ENCODE results near the gene CEMIP.

CEMIP gene, protein sequence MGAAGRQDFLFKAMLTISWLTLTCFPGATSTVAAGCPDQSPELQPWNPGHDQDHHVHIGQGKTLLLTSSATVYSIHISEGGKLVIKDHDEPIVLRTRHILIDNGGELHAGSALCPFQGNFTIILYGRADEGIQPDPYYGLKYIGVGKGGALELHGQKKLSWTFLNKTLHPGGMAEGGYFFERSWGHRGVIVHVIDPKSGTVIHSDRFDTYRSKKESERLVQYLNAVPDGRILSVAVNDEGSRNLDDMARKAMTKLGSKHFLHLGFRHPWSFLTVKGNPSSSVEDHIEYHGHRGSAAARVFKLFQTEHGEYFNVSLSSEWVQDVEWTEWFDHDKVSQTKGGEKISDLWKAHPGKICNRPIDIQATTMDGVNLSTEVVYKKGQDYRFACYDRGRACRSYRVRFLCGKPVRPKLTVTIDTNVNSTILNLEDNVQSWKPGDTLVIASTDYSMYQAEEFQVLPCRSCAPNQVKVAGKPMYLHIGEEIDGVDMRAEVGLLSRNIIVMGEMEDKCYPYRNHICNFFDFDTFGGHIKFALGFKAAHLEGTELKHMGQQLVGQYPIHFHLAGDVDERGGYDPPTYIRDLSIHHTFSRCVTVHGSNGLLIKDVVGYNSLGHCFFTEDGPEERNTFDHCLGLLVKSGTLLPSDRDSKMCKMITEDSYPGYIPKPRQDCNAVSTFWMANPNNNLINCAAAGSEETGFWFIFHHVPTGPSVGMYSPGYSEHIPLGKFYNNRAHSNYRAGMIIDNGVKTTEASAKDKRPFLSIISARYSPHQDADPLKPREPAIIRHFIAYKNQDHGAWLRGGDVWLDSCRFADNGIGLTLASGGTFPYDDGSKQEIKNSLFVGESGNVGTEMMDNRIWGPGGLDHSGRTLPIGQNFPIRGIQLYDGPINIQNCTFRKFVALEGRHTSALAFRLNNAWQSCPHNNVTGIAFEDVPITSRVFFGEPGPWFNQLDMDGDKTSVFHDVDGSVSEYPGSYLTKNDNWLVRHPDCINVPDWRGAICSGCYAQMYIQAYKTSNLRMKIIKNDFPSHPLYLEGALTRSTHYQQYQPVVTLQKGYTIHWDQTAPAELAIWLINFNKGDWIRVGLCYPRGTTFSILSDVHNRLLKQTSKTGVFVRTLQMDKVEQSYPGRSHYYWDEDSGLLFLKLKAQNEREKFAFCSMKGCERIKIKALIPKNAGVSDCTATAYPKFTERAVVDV (N-terminal part only)

DNA sequence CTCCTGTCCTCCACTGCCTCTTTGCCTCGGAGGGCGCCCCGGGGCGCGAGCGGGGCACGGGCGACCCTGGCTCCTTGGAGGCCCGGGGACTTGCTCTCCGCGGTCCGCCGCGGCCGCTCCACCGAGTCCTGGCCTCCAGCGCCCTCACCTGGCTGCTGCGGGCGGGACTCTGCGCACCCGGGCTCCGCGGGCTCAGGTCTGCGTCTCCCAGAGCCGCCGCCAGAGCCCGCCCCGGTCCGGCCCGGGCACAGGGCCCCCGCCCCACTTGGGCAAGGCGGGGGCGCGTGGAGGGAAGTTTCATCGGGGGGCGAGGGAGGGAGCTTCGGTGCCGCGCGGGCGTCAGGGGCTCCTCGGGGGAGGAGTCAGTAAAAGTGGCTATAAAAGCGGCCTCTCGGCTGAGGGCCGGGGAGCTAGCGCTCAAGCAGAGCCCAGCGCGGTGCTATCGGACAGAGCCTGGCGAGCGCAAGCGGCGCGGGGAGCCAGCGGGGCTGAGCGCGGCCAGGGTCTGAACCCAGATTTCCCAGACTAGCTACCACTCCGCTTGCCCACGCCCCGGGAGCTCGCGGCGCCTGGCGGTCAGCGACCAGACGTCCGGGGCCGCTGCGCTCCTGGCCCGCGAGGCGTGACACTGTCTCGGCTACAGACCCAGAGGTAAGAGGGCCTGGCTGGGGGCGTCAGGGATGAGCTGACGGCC is at the start of gene CEMIP:
TSS of gene CEMIP (plus strand) at position 407 of the 694 bp plus-strand sequence. CDS start 94,510 bp downstream, outside the sequence.
- peak; percentile 65 for DNase-seq (ENCODE audit: low spot score)

DNA sequence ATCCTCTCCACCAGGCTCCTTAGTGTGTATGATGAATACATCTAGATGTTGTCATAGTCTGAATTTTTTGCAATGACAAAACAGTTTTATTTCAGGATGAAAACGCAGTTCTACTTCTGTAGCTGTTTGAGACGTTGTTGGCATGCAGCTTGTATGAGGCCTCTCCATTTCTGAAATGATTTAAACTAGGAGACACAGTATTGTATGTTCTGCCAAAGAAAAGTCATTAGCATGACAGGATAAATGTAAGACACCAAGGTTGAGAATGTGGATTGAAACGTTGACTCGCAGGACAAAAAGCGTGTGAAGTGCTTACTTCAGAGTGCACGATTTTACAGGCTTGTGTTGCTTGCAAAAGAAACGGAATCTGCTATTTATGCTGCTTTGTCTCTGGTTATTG is 48.8 kb upstream of the CEMIP start:
- no peak for DNase-seq (ENCODE audit: low spot score)

DNA sequence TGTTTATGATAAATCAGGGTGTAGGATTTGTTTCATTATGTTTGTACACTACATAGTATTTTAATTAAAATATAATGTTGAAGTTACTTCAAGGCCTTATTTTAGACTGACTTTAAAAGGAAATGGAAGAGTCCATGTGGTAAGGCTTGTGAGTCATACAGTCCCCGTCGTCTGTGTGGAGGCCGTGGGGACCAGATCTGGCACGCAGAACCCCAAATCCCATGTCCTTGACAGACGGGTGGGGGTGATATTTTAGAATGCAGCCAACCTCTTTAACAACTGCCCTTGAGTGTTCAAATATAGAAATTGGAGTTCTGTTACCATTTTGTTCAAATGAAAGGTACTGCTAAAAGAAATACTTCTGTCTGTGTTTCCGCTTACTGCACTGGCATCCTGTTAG is 48.2 kb upstream of the CEMIP start:
- no peak for DNase-seq (ENCODE audit: low spot score)

DNA sequence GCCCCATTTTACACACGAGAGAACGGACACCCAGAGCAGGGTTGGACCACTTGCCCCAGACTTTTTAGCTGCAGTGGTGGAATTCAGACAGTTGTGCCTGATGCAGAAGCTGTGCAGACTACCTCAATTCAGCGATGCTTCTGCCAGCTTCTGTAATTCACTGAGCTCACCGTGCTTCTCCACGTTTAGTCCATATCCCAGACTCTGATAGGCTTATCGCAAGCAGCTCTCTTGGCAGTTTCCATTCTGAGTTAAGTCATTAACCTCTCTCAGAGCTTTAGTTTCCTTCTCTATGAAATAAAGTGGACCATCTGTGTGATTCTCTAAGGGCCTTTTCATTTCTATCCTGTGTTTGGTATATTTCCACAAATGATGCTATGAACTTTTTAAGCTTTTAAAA is 47.0 kb upstream of the CEMIP start:
- no peak for DNase-seq (ENCODE audit: low spot score)

DNA sequence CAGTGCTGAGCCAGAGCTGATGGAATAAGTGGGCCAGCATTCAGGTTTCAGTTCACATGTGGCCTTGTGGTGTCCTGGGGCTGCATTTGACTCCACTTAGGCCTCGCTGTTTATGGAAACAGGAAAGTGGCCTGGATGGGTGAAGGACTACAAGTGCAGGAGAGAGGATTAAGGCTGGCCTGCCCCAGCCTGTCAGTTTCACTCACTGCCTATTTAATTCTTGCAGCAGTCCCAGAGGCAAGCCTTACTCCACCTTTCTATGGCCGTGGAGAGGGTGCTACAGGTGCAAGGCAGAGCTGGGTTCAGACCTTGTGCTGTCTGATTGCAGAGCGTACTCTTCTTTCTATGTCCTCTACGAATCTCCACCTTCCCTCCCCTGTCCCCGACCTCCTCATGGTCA is 46.4 kb upstream of the CEMIP start:
- DNase-seq (ENCODE audit: low spot score), result no peak

DNA sequence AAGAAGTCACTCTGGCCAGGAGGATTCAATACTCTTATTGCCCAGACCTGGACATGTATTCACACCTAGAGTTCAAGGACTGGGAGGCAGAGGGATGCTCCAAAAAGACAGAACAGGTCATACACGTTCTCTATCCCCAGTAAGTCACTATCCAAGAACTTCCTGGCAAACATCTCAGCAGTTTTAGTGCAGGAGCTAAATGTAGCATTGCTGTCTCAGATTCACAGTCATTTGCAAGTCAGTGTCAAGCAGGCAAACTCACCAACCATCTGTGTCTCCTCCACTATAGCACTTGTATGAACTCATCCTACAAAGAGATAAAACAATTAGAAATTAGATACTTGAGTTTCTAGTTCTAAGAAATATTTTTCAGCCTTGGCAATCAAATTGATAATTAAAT is 45.7 kb upstream of the CEMIP start:
- DNase-seq (ENCODE audit: low spot score), result no peak

DNA sequence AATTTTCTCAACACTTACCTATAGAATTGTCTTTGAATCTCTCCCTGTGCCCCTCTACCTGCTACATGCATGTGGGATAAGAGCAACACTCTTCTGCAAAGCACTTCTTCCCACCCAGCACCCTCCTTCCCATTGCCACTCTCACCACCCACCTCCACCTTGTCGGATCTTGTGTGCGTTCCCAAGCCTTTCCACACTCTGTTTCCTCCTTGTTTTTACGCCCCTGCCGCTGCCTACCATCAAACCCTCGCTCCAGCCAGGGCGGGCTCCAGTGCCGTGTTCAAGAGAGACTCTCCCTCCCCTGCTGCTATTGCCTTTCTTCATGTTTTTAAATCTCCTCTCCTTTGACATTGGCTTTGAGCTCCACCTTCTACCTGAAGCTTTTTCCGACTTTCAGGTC is 43.8 kb upstream of the CEMIP start:
- DNase-seq (ENCODE audit: low spot score), result no peak

DNA sequence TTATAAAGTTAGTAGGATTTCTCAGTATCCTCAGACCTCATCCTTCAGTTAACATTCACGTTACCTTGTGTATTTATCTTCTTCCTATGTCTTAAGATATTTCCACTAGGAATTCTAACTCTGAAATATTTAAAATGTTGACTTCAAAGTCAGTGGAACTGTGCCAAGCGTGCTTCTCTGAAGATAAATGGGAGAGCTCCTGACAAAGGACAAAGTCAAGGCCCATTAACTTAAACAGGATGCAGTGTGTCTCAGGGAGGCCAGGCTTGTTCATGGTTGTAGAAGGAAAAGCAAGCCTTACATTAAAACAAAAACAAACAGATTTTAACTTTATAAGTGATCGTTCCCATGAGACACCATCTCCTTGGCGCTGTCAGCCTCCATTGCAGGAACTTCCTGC is 42.6 kb upstream of the CEMIP start:
- no peak for DNase-seq (ENCODE audit: low spot score)

DNA sequence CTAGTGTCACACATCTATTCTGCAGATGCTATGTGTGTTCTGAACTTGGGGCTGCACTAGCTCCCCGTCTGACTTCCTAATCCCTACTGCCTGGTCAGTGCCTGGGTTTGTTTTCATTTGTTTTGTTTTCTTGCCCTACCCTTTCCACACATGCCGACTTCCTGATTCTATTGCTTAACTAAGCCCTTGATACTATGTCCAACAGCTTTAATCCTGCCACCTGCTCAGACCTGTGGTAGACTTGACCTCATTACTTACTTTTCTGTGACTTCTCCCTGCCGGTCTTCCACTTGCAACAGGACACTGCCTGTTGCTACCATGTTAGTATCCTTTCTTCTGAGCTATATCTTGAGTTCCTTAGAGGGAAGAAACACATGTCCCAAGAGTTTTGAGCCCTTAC is 39.3 kb upstream of the CEMIP start:
- DNase-seq (ENCODE audit: low spot score), result no peak

DNA sequence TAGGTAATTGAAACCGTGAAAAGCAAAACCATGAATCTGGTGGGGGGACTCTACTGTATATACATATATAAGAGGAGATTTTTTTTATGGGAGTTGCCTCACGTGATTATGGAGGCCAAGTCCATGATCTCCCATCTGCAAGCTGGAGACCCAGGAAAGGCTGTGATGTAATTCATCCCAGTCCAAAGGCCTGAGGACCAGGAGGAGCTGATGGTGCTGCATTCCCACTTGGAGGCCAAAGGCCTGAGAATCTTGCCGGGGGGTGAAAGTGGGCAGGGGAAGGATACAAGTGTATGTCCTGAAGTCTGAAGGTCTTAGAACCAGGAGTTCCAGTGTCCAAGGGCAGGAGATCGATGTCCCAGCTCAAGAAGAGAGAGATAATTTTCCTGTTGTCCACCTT is 37.1 kb upstream of the CEMIP start:
- no peak for DNase-seq (ENCODE audit: low spot score)

DNA sequence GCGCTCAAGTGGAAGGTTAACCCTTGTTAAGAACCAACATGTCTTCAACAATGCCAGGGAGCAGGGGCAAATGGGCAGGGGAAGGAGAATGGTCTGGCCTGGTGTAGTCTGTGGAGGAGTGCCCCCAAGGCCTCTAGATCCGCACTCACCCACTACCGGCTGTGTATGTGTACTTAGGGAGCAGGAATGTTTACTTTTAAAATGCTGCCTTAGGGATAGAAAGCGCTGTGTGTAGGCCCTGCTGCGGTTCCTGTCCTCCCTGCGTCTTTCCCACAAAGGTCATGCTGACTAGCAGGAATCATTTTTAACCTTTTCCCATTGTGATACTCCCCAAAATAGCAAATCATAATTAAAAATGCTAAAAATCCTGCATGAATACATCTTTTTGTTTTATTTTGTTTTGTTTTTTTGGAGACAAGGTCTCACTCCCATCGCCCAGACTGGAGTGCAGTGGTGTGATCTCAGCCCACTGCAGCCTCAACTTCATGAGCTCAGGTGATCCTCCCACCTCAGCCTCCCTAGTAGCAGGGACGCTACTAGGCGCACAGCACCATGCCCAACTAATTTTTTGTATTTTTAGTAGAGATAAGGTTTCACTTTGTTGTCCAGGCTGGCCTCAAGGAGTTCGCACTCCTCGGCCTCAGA is 35.9 kb upstream of the CEMIP start:
- DNase-seq (ENCODE audit: low spot score), result no peak

DNA sequence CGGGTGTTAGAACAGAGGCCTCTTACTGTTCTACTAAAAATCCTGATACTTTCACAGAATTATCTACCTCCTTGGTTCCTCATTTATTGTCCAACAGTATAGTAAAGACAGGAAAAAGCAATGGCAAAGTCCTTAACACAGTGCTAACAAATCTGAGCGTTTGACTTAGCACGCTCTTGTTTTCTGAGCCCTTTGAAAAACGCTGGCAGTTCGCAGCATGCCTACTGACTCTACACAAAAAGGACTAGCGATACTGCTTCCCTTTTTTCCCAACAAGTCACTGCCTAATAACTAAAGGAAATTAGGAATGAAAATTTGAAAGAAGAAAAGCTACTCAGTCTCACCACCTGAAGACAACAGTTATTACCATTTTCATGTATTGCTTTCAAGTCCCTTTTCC is 34.8 kb upstream of the CEMIP start:
- DNase-seq (ENCODE audit: low spot score), result no peak

DNA sequence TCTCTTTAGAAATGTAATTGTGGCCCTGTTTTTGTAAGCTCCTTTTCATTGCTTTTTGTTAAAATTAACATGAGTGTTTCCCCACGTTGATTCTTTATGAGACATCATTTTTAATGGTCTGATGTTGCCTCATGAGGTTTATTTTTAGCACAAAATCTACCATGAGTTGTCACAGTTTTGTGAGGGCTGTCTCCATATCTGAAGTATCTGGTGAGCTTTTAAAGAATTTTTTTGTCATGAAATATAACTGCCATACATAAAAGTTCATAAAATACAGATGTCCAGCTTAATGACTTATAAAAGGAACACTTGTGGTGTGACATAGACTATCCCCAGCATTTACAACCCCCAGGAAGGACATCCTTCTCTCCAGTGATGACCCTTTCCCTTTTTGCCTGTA is 34.3 kb upstream of the CEMIP start:
- no peak for DNase-seq (ENCODE audit: low spot score)

DNA sequence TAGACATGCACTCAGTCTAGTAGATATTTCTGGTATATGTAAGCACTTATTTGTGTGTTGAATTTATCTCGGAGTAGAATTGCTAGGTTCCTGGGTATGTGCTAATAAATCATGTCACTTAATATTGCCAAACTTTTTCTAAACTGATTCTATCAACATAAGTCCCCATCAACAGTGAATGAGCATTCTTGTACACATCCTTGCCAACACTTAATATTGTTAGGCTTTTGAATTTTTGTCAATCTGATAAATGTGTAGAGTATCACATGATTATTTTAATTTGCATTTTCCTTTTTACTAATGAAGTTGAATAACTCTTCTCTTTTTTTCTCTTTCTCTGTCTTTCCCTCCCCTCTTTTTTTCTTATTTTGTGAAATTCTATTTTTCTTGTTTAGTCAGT is 33.3 kb upstream of the CEMIP start:
- DNase-seq (ENCODE audit: low spot score), result no peak

DNA sequence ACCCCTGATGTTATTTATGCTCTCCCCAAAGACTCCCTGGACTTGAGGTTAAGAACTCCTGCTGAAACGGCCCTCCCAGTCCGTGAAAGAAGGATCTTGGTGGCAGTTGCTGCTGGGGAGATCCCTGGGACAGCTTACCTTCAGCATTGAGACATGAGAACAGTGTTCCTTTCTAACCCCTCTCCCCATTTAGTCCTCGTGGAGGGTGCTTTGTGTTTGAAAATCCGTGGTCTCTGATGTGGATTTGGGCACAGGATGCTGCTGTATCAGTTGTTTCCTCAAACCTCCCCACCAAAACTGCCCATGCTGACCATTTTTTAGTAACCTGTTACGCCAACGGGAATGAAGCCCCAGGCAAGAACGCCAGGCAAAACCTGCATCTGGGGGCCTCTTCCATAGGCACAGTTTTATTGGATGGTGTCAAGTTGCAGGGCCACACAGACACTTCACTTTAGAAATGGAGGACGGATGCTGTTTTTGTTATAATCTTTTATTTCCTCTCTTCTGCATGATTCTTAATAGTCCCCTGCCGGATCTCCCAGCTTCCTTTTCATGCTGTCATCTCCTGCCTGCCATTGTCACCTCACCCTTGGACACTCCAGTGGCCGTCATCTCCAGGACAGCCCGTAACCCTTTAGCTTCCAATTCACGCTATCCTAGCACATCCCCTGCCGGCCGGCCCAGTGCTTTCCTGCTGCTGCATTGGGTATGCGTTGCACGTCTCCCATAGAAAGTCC is 31.7 kb upstream of the CEMIP start:
- no peak for DNase-seq (ENCODE audit: low spot score)

DNA sequence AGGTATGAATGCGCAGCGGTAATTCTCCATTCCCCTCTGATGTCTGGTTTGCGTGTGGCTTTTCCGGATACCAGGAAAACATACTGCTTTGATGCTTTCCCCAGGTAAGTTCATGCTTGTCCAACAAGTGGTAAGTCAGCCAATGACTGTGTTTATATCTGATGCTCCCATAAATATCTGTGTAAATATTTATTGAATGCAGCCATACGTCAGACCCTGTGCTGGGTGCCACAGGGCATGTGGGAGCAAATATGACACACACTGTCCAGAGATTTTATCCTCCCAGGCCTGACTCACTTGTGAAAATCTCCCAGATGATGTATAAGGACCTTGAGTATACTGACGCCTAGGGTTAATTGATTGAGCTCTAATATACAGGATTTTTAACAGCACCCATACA is 29.6 kb upstream of the CEMIP start:
- no peak for DNase-seq (ENCODE audit: low spot score)

DNA sequence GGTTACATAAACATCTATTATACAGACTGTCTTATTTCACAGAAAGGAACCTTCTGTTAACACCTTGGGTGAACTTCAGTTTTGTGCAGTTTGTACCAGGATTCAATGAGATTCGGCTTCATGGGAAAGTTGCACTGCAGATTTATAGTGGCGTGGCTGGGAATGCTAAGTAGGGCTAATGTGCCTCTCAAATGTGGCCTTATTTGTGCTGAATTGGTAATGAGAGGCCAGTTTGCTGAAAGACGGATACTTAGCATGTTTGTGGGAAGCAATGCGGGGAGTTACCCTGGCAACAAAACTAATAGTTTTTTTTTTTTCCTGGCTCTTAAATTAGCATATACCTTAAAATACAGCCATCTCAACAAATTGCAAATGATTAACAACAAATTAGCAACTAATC is 28.6 kb upstream of the CEMIP start:
- no peak for DNase-seq (ENCODE audit: low spot score)

DNA sequence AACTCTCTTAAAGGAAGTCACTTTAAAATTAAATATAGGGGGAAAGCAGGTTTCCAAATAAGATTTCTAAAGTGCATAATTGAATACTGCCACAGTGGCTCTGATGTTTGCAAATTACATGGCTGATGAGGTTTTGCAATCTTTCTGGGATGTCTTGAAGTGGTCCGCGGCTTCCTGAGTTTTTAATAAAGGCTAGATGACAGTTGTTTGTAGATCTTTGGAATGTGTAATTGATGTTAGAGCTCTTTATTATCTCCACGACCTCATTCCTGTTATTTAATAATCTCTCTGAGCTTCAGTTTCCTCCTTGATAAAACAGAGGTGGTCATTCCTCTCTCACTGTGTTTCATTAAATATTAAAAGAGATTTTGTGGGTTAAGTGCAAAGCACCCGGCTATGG is 27.0 kb upstream of the CEMIP start:
- no peak for DNase-seq (ENCODE audit: low spot score)

DNA sequence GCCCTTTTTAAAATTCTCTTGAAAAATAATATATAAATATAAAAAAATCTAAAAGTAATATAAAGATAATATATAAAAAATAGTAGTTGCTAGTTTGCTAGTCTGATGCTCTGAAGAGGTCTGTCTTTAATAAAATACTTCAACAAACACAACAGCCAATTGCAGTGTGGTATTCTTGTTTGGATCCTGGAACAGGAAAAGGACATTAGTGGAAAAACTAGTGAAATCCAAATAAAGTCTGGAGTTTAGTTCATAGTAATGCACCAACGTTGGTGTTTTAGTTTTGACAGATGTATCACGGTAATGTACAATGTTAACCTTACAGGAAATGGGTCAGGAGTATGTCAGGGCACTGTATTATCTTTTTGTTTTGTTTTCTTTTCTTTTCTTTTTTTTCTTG is 26.0 kb upstream of the CEMIP start:
- DNase-seq (ENCODE audit: low spot score), result no peak

DNA sequence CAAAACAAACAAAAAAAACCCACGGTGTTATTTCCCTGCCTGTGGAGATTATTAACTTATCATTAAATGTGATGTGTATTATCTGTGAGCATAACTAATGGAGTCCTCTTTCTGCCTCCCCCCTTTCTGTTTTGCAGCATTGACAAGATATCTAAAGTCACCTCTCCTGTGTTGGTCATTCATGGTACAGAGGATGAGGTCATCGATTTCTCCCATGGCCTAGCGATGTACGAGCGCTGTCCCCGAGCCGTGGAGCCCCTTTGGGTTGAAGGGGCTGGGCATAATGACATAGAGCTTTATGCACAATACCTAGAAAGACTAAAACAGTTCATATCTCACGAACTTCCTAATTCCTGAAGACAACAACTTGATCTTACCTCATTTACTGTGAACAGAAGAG is 25.2 kb upstream of the CEMIP start:
- DNase-seq (ENCODE audit: low spot score), result no peak

DNA sequence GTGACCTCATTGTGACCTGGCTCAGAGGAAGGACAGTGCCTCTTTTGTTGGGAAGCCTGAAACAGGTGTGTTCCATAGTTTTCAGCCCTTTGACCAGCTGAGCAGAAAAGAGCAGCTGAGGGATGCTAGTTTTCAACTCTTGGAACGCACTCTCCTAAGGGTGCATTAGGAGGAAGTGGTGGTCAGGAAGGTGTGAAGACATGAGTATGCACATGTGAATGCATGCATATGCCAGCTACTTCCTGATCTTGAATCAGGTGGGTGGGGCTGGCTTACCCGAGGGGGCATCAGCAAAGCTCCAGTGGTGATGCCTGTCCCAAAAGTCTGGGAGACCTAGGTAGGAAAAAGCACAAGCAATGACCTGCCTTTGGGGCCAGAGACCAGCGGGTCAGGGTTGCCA is 23.3 kb upstream of the CEMIP start:
- no peak for DNase-seq (ENCODE audit: low spot score)
